ENCODE measurements around the gene UPK3BL2. TPM values are rescaled to one million over a fixed set of nuclear protein-coding genes. Genes with fewer than 3 reads are reported as not detected.
A peak's percentile ranks its signal among the peaks of the same experiment; 100 is the strongest.
"Not testable (repeated sequence)": the region's sequence is repeated elsewhere in the genome, so short reads cannot be mapped to it uniquely, and the experiment has no call there.

Gene UPK3BL2
- total RNA-seq = 26.9 TPM
- long read RNA-seq = 0 reads

- H3K4me1 ChIP-seq; H3K27me3 ChIP-seq (ENCODE audit: low read depth); H3K36me3 ChIP-seq; DNase-seq; H3K4me3 ChIP-seq; H3K27ac ChIP-seq; intact Hi-C loops (cut with DNase I); H3K9me3 ChIP-seq: not testable (repeated sequence)
- peak; percentile 21 to 44 for ATAC-seq
Measured at GRCh38 chr7:102543596-102543995, at the start of gene UPK3BL2. UPK3BL2 (minus strand) TSS chr7:102543696; CDS start chr7:102543636, 60 bp downstream.

- H3K27me3 ChIP-seq (ENCODE audit: low read depth); H3K27ac ChIP-seq; H3K9me3 ChIP-seq; H3K4me3 ChIP-seq; intact Hi-C loops (cut with DNase I); H3K4me1 ChIP-seq; H3K36me3 ChIP-seq: not testable (repeated sequence)
- DNase-seq = peak; percentile 88
- ATAC-seq = peak; percentile 92 to 93
Measured at GRCh38 chr7:102592477-102593019, 49.1 kb upstream of the UPK3BL2 start.

GRCh38 chr7:102589857-102590256 is 46.4 kb upstream of the UPK3BL2 start:
- H3K36me3 ChIP-seq; intact Hi-C loops (cut with DNase I); H3K9me3 ChIP-seq; H3K27me3 ChIP-seq (ENCODE audit: low read depth); H3K4me1 ChIP-seq; H3K4me3 ChIP-seq; DNase-seq; H3K27ac ChIP-seq: not testable (repeated sequence)
- peak; percentile 67 to 75 for ATAC-seq

GRCh38 chr7:102583495-102583894 is 40.0 kb upstream of the UPK3BL2 start:
- H3K27me3 ChIP-seq (ENCODE audit: low read depth); ATAC-seq; H3K36me3 ChIP-seq; H3K27ac ChIP-seq; H3K9me3 ChIP-seq; H3K4me1 ChIP-seq; H3K4me3 ChIP-seq; intact Hi-C loops (cut with DNase I); DNase-seq: not testable (repeated sequence)

- H3K27ac ChIP-seq; ATAC-seq; H3K4me1 ChIP-seq; intact Hi-C loops (cut with DNase I); H3K9me3 ChIP-seq; H3K36me3 ChIP-seq; H3K4me3 ChIP-seq; DNase-seq; H3K27me3 ChIP-seq (ENCODE audit: low read depth): not testable (repeated sequence)
Measured at GRCh38 chr7:102581722-102582121, 38.2 kb upstream of the UPK3BL2 start.

- intact Hi-C loops (cut with DNase I) = not testable (repeated sequence)
- ATAC-seq (peak in 1 of 2 donors; percentile 33), DNase-seq (peak; percentile 42)
Measured at GRCh38 chr7:102578486-102578885, 35.0 kb upstream of the UPK3BL2 start.

GRCh38 chr7:102577315-102578240 is 34.1 kb upstream of the UPK3BL2 start:
- H3K27ac ChIP-seq; H3K9me3 ChIP-seq; H3K27me3 ChIP-seq (ENCODE audit: low read depth); H3K36me3 ChIP-seq; H3K4me3 ChIP-seq; H3K4me1 ChIP-seq; intact Hi-C loops (cut with DNase I): not testable (repeated sequence)
- ATAC-seq = peak in 1 of 2 donors; percentile 21
- peak; percentile 15 for DNase-seq

More at GRCh38 chr7:102578486-102578885, 35.0 kb upstream of the UPK3BL2 start:
- not testable (repeated sequence) for H3K4me1 ChIP-seq; H3K27ac ChIP-seq; H3K36me3 ChIP-seq; H3K27me3 ChIP-seq (ENCODE audit: low read depth); H3K4me3 ChIP-seq; H3K9me3 ChIP-seq

- H3K27me3 ChIP-seq (ENCODE audit: low read depth); H3K36me3 ChIP-seq; H3K4me1 ChIP-seq; DNase-seq; H3K27ac ChIP-seq; H3K9me3 ChIP-seq; intact Hi-C loops (cut with DNase I); H3K4me3 ChIP-seq; ATAC-seq: not testable (repeated sequence)
Measured at GRCh38 chr7:102576363-102576762, 32.9 kb upstream of the UPK3BL2 start.

GRCh38 chr7:102574607-102575006 is 31.1 kb upstream of the UPK3BL2 start:
- H3K9me3 ChIP-seq; H3K4me1 ChIP-seq; ATAC-seq; H3K36me3 ChIP-seq; intact Hi-C loops (cut with DNase I); H3K4me3 ChIP-seq; H3K27ac ChIP-seq; H3K27me3 ChIP-seq (ENCODE audit: low read depth); DNase-seq: not testable (repeated sequence)

Measured in lower lobe of right lung (tissue), 2 donors.